KOPT-K1 (cell line): ENCODE data around the gene HEPACAM.
A peak's percentile ranks its signal among the peaks of the same experiment; 100 is the strongest.

ENCODE experiments used
- H3K27ac ChIP-seq: fragments of 200-600 bp; sonication (generic); 2 replicates; pipeline ENCODE4 v1.5.1; 2016; ENCODE audit warnings: antibody characterized with exemption, mild to moderate bottlenecking, low read depth, low read length; ENCODE audit not compliant: poor library complexity, severe bottlenecking
- H3K36me3 ChIP-seq: fragments of 200-600 bp; sonication (generic); 2 replicates; pipeline ENCODE4 v1.5.1; 2017; ENCODE audit warnings: antibody characterized with exemption, mild to moderate bottlenecking, low read length, moderate library complexity; ENCODE audit not compliant: insufficient read depth
- H3K9me3 ChIP-seq: fragments of 200-600 bp; sonication (generic); 2 replicates; pipeline ENCODE4 v1.5.1; 2017; ENCODE audit warnings: antibody characterized with exemption, low read length, mild to moderate bottlenecking; ENCODE audit not compliant: insufficient read depth, poor library complexity, severe bottlenecking

The HEPACAM gene

GRCh38 chr11:124876818-124877630 is 58.8 kb downstream of the HEPACAM start:
- Histone ChIP-seq H3K9me3 (no peaks in the 10 kb centered on the region), H3K36me3 (no peaks in the 10 kb centered on the region), H3K27ac (peak overlapping the region; percentile 74)

GRCh38 chr11:124875943-124876817 is 59.7 kb downstream of the HEPACAM start:
- no peaks in the 10 kb centered on the region for H3K9me3 ChIP-seq
- H3K27ac ChIP-seq, result peak overlapping the region; percentile 74
- H3K36me3 ChIP-seq, result no peaks in the 10 kb centered on the region

GRCh38 chr11:124875401-124875800 is 60.4 kb downstream of the HEPACAM start:
- no peaks in the 10 kb centered on the region for H3K9me3 ChIP-seq
- no peak overlapping the region for H3K27ac ChIP-seq
- no peaks in the 10 kb centered on the region for H3K36me3 ChIP-seq

GRCh38 chr11:124874571-124875255 is 61.1 kb downstream of the HEPACAM start:
- no peak overlapping the region for H3K27ac ChIP-seq
- H3K9me3 ChIP-seq, result no peaks in the 10 kb centered on the region
- H3K36me3 ChIP-seq, result no peaks in the 10 kb centered on the region

GRCh38 chr11:124873951-124874350 is 61.9 kb downstream of the HEPACAM start:
- H3K36me3 ChIP-seq, result no peaks in the 10 kb centered on the region
- H3K9me3 ChIP-seq, result no peaks in the 10 kb centered on the region
- no peak overlapping the region for H3K27ac ChIP-seq

- Histone ChIP-seq H3K27ac (no peak overlapping the region), H3K9me3 (no peaks in the 10 kb centered on the region), H3K36me3 (no peaks in the 10 kb centered on the region)
These were observed 63.1 kb downstream of the HEPACAM start for GRCh38 chr11:124872741-124873140.

- H3K9me3 ChIP-seq, result no peaks in the 10 kb centered on the region
- no peak overlapping the region for H3K27ac ChIP-seq
- H3K36me3 ChIP-seq, result no peaks in the 10 kb centered on the region
These were observed 63.6 kb downstream of the HEPACAM start for GRCh38 chr11:124872280-124872679.

GRCh38 chr11:124870430-124870829 is 65.4 kb downstream of the HEPACAM start:
- Histone ChIP-seq H3K27ac (no peak overlapping the region), H3K9me3 (no peaks in the 10 kb centered on the region), H3K36me3 (no peaks in the 10 kb centered on the region)

- no peaks in the 10 kb centered on the region for H3K9me3 ChIP-seq
- no peaks in the 10 kb centered on the region for H3K36me3 ChIP-seq
- no peak overlapping the region for H3K27ac ChIP-seq
These were observed 65.9 kb downstream of the HEPACAM start for GRCh38 chr11:124869856-124870387.

GRCh38 chr11:124869331-124869730 is 66.5 kb downstream of the HEPACAM start:
- H3K9me3 ChIP-seq, result no peaks in the 10 kb centered on the region
- no peaks in the 10 kb centered on the region for H3K36me3 ChIP-seq
- H3K27ac ChIP-seq, result no peak overlapping the region
